BLaER1 (cell line): Measurements from ENCODE around the gene MAPK8IP1.

Experiments
- H3K27ac ChIP-seq: shearing (Covaris generic); formaldehyde crosslinking; 2 replicates; pipeline ENCODE4 v1.8.1; 2022
- H3K27me3 ChIP-seq: shearing (Covaris generic); formaldehyde crosslinking; 2 replicates; pipeline ENCODE4 v1.8.1; 2022
- H3K36me3 ChIP-seq: shearing (Covaris generic); formaldehyde crosslinking; 2 replicates; pipeline ENCODE4 v1.8.1; 2022
- H3K4me1 ChIP-seq: shearing (Covaris generic); formaldehyde crosslinking; 2 replicates; pipeline ENCODE4 v1.8.1; 2022
- H3K4me2 ChIP-seq: shearing (Covaris generic); formaldehyde crosslinking; 2 replicates; pipeline ENCODE4 v1.8.1; 2022
- H3K4me3 ChIP-seq: shearing (Covaris generic); formaldehyde crosslinking; 2 replicates; pipeline ENCODE4 v1.8.1; 2022
- H3K9ac ChIP-seq: shearing (Covaris generic); formaldehyde crosslinking; 2 replicates; pipeline ENCODE4 v1.8.1; 2022
- H3K9me3 ChIP-seq: shearing (Covaris generic); formaldehyde crosslinking; 2 replicates; pipeline ENCODE4 v1.8.1; 2022
- H4K20me1 ChIP-seq: shearing (Covaris generic); formaldehyde crosslinking; 2 replicates; pipeline ENCODE4 v1.8.1; 2022
- Cebpa-rat ChIP-seq: shearing (Covaris generic); IDR thresholded peaks from 2 replicates; pipeline ENCODE4 v1.8.1; 2022

Gene MAPK8IP1

DNA sequence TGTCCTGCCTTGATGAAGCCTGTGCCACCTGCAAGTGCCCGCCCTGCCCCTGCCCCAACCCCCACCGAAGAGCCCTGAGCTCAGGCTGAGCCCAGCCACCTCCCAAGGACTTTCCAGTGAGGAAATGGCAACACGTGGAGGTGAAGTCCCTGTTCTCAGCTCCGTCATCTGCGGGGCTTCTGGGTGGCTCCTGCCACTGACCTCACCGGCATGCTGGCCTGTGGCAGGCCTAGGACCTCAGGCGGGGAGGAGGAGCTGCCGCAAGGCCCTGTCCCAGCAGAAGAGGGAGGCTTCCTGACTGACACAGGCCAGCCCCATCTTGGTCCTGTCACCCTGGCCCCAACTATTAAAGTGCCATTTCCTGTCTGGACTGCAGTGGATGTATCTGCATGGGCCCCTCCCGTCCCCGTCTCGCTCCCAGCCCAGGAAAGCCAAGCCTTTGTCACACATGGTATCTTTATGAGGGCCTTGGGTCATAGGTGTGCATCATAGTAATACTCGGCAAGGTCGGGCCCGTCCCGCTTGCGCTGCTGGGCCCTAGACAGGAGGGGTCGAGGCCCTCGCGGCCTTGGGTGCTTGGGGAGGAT, 20.7 kb downstream of the MAPK8IP1 start:
- Histone ChIP-seq H3K4me2 (no peak overlapping the region), H3K9me3 (no peaks in the 10 kb centered on the region), H3K4me1 (peaks cover 5% of the 10 kb centered on the region; the same call in 1 of the 2 replicates), H3K36me3 (peaks cover 26% of the 10 kb centered on the region), H4K20me1 (peaks cover 39% of the 10 kb centered on the region), H3K27ac (no peak overlapping the region), H3K4me3 (no peak overlapping the region), H3K9ac (no peak overlapping the region), H3K27me3 (peaks cover 4% of the 10 kb centered on the region)
- no peak for TF ChIP-seq Cebpa-rat

DNA sequence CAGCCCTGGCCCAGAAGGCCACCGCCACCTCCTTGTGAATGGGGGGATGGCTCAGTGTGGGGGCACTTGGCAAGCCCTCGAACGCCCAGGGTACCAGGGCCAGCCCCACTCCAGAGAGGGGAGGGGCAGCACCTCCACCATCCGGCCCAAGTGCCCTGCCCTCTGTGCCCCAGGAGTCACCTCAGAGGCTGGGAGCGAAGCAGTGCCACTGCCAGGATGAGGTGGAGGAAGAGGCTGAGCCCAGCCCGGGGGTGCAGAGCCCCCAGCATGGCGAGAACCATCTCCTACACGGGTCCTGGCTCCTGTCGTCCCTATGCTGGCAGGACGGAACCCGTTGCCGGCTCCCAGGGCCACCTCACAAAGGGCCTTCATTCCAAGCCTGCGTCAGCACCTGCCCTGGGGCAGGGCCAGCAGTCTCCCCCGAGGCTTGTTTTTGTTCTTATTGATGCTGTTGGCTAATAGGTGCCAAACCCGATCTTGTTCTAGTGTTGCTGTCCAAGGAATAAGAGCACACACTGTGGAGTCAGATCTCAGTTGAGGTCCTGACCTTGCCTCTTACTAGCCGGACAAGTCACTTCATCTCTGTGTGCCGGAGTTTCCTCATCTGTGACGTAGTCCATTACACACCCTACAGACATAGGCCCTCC, 21.6 kb downstream of the MAPK8IP1 start, which contains the start of gene FREY1:
Gene FREY1, minus strand, starts transcription at position 307 of the 647 bp plus-strand sequence. Its CDS starts 26 bp downstream, at position 281.
- Histone ChIP-seq H3K27me3 (no peaks in the 10 kb centered on the region), H3K27ac (no peak within 1 kb of the TSS), H3K4me1 (peaks cover 5% of the 10 kb centered on the region; the same call in 1 of the 2 replicates), H3K36me3 (peaks cover 35% of the 10 kb centered on the region), H3K9ac (no peak within 1 kb of the TSS), H4K20me1 (peaks cover 30% of the 10 kb centered on the region), H3K4me2 (no peak within 1 kb of the TSS), H3K4me3 (no peak within 1 kb of the TSS), H3K9me3 (no peaks in the 10 kb centered on the region)
- no peak for TF ChIP-seq Cebpa-rat

DNA sequence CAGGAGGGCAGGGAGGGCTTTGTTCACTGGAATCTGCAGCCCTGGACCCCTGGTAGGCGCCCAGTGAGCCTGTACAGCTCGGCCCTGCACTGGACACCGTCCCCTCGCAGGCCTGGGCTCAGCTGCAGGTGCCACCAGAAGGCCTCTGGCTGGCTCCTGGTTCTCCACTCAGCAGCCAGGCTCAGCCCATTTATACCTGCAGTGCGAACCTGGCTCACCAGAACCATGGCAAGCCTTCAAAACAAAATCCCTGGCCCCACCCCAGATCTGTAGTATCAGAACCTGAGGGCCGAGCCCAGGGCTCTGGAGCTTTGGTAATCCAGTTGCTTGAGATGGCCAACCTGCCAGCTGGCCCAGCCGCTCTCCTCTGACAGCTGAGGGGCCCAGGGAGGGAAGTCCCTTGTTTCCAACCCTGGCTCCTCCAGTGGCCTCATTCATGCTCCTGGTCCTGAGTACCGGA, 22.5 kb downstream of the MAPK8IP1 start:
- Histone ChIP-seq H3K4me3 (no peak overlapping the region), H3K4me2 (no peak overlapping the region), H3K27ac (no peak overlapping the region), H3K36me3 (peaks cover 44% of the 10 kb centered on the region), H3K4me1 (peaks cover 5% of the 10 kb centered on the region; the same call in 1 of the 2 replicates), H4K20me1 (peaks cover 31% of the 10 kb centered on the region), H3K9me3 (no peaks in the 10 kb centered on the region), H3K27me3 (no peaks in the 10 kb centered on the region), H3K9ac (no peak overlapping the region)
- TF ChIP-seq Cebpa-rat, result no peak

DNA sequence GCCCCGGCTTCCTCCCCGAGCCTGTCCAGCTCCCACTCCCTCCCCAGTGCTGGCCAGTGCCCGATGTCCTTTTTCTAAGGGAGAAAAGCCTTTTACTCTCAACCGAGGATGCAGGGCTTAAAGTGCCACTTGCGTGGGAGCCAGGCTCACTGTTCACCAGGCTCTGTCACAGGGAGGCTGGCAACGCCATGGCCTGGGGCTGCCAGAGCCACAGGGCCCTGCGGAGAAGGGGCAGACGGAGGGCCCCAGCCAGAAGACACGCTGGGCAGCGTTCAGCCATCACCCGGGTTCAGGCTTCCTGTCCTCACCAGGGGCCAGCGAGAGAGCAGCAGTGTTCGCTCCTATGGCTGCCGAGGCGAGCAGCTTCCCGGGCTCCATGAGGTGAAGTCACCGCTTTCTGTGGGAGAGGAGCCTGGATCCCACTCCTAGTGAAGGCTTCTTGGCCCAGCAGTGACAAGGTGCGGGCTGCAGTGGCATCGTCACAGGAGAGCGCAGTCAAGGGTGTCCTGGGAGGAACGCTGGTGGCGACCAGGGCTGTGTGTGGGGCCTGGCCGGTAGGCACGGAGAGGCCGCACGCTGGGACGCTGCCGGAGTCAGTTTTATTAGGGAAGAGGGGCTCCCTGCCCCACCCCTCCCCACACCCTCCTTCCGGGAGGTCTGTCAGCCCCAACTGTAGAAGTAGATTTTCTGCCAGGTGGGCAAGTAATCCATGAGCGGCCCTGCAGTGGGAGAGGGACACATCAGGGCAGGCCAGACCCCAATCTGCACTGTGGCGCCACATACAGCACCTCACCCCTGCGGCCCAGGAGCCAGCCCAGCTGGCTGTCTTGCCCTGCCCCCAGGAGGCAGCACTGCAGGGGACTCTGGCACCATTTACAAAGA, 24.4 kb downstream of the MAPK8IP1 start:
- Histone ChIP-seq H3K4me1 (no peaks in the 10 kb centered on the region), H3K27me3 (no peaks in the 10 kb centered on the region), H3K9me3 (no peaks in the 10 kb centered on the region), H4K20me1 (peaks cover 49% of the 10 kb centered on the region), H3K27ac (no peak overlapping the region), H3K4me2 (no peak overlapping the region), H3K4me3 (no peak overlapping the region), H3K36me3 (peaks cover 63% of the 10 kb centered on the region), H3K9ac (no peak overlapping the region)
- no peak for TF ChIP-seq Cebpa-rat

DNA sequence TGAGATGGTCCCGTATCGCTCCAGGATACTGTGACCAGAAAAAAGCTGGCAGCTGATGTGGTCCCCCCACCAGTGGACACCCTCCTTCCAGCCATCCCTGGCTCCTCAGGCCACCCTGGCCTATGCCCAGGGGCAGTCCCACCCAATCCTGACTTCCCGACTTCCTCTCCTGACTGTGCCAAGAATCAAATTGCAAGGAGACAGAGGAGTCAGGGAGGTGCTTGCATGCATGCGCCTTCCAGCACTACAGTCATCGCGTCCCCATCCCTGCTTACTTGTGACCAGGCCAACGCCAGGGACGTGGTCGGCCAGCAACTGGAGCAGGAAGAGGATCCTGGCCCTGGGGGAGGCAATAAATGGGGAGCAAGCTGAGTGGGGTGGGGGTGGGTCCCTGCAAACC, 25.2 kb downstream of the MAPK8IP1 start:
- no peak overlapping the region for H3K4me3 ChIP-seq
- H3K9me3 ChIP-seq, result no peaks in the 10 kb centered on the region
- H3K4me2 ChIP-seq, result no peak overlapping the region
- no peak overlapping the region for H3K9ac ChIP-seq
- H3K27ac ChIP-seq, result no peak overlapping the region
- peaks cover 71% of the 10 kb centered on the region for H3K36me3 ChIP-seq
- H3K4me1 ChIP-seq, result no peaks in the 10 kb centered on the region
- peaks cover 56% of the 10 kb centered on the region for H4K20me1 ChIP-seq
- no peak for TF ChIP-seq Cebpa-rat
- no peaks in the 10 kb centered on the region for H3K27me3 ChIP-seq

DNA sequence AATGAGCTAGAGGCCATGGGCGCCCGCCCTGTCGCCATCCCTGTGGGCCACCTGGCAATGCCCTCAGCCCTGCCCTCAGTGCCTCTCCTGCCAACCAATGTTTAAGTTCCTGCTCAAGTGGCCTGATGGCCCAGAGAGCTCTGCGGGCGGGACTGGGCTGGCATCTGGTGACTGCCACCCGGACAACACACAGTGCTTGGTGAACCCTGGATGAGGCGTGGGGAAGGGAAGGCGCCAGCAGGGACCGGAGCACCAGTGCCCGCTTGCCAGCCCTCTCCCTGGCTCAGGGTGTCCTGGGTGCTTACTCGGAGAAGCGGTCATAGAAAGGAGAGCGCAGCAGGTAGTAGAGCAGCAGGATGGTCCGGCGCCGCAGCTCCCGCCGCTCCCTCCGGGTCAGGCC, 28.1 kb downstream of the MAPK8IP1 start:
- no peaks in the 10 kb centered on the region for H3K27me3 ChIP-seq
- H3K4me2 ChIP-seq, result no peak overlapping the region
- H3K9ac ChIP-seq, result no peak overlapping the region
- no peaks in the 10 kb centered on the region for H3K9me3 ChIP-seq
- H3K27ac ChIP-seq, result no peak overlapping the region
- no peak for TF ChIP-seq Cebpa-rat
- peaks cover 13% of the 10 kb centered on the region for H3K4me1 ChIP-seq
- H4K20me1 ChIP-seq, result peaks cover 70% of the 10 kb centered on the region
- no peak overlapping the region for H3K4me3 ChIP-seq
- H3K36me3 ChIP-seq, result peaks cover 80% of the 10 kb centered on the region

DNA sequence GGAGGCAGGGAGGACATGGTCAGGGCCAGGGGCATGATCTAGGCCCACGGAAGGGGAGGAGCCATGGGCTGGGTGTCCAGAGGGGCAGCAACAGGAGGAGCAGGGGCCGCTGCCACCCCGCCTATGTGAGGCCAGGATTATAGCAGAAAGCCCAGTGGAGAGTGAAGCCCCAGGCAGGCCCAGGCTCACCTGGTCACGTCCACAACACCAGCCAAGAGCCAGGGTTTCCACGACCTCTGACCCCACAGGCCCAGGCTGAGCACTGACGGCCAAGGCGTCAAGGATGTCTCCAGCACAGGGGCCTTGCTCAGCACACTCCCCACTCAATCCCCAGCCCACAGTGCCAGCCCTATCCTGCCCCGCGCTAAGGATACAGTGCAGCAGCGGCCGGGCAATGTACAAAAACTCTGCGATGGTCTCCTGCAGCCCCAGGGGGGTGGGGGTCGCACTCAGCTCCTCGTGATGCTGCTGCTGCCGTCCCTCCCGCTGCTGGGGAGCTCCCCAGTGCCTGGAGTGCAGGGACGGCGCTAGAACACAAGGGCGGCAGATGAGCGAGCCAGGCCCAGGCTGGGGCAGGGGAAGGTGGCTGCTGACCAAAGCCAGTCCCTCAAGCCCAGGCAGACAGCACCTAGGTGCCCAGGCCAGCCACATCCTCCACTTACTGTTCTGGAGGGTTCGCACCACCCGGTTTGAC, 28.6 kb downstream of the MAPK8IP1 start:
- H3K27me3 ChIP-seq, result no peaks in the 10 kb centered on the region
- no peak for TF ChIP-seq Cebpa-rat
- peaks cover 66% of the 10 kb centered on the region for H4K20me1 ChIP-seq
- H3K9me3 ChIP-seq, result no peaks in the 10 kb centered on the region
- H3K4me3 ChIP-seq, result no peak overlapping the region
- no peak overlapping the region for H3K27ac ChIP-seq
- no peak overlapping the region for H3K4me2 ChIP-seq
- peaks cover 18% of the 10 kb centered on the region for H3K4me1 ChIP-seq
- H3K36me3 ChIP-seq, result peaks cover 74% of the 10 kb centered on the region
- H3K9ac ChIP-seq, result no peak overlapping the region

DNA sequence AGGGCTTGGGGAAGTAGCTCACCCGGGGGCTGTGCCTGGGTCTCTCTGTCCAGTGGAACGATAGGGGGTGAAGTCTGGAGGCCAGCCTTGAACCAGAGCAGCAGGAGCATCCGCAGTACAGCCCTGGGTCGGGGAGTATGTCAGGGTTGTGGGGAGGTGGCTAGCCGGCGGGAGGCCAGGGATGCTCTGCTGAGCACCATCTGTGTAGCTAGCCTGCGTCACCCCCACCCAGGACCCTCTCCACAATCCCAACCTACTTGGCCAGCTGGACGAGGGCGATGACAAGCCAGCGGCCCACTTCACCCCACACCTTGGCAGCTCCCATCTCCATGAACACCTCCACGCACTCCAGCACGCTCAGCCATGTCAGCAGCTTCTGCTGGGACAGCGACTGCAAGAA, 30.0 kb downstream of the MAPK8IP1 start:
- Histone ChIP-seq H3K4me1 (peaks cover 32% of the 10 kb centered on the region), H3K36me3 (peaks cover 61% of the 10 kb centered on the region), H3K9ac (no peak overlapping the region), H3K4me3 (no peak overlapping the region), H4K20me1 (peaks cover 53% of the 10 kb centered on the region), H3K27ac (no peak overlapping the region), H3K9me3 (no peaks in the 10 kb centered on the region), H3K27me3 (peaks cover 6% of the 10 kb centered on the region; the same call in 1 of the 2 replicates), H3K4me2 (no peak overlapping the region)
- TF ChIP-seq Cebpa-rat, result no peak

DNA sequence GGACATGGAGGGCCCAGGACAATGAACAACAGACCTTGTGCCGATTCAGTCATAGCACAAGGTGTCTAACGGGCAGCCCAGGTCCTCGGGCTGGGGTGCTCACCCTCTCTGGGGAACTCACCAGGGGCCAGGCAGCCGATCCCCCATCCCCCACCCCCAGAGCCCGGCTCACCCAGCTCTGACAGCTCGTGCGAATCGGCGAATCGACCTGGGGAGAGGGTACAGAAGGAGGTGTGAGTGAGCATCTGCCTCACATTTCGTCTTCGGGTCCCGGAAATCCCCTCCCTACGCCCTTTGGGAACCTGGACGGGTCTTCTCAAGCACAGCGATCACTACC, 31.8 kb downstream of the MAPK8IP1 start:
- Histone ChIP-seq H3K4me2 (peak overlapping the region; percentile 98), H3K36me3 (peaks cover 43% of the 10 kb centered on the region), H3K9me3 (no peaks in the 10 kb centered on the region), H3K4me1 (peaks cover 50% of the 10 kb centered on the region), H4K20me1 (peaks cover 48% of the 10 kb centered on the region), H3K27ac (peak overlapping the region; percentile 94), H3K27me3 (peaks cover 24% of the 10 kb centered on the region), H3K4me3 (peak overlapping the region; percentile 91), H3K9ac (peak overlapping the region; percentile 94)
- TF ChIP-seq Cebpa-rat, result no peak
